Measurements from ENCODE around the gene THSD4. TPM values are rescaled to one million over a fixed set of nuclear protein-coding genes. Genes with fewer than 3 reads are reported as not detected.

Gene THSD4
- total RNA-seq, 1 donor from 2014 or later, result 2.5 TPM

DNA sequence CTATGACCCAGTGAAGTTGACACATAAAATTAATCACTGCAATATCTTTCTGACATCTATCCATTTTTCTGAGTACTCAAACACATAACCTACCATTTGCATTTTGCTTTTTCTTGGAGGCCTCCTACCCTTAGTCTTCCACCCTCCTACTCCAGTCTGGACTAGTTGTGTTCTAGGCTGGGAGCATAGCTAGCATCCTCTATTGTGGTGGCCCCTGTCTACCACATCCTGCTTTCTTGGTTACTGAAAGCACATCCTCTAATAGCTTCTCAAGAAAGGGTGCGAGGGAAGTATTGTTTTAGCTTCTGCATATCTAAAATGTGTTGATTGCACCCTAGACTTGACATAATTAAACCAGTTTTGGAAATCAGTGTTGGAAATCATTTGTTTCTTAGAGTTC lies 176.5 kb downstream of the THSD4 start:
- Mint-ChIP-seq H3K4me1 (ENCODE audit: low read depth, unreplicated experiment) (peaks cover 18% of the 10 kb centered on the region), H3K36me3 (ENCODE audit: low read depth, unreplicated experiment) (no peaks in the 10 kb centered on the region), H3K27ac (ENCODE audit: unreplicated experiment) (no peak overlapping the region), H3K9me3 (ENCODE audit: unreplicated experiment) (no peaks in the 10 kb centered on the region), H3K4me3 (ENCODE audit: unreplicated experiment) (no peak overlapping the region), H3K27me3 (ENCODE audit: low read depth, unreplicated experiment) (no peaks in the 10 kb centered on the region)
- no peak for TF ChIP-seq EZH2 (IDR thresholded peaks at IDR 0.05; ENCODE audit: insufficient read depth, low read length)
- Histone ChIP-seq H3K4me3 (ENCODE audit: insufficient read depth, low read depth, low read length) (no peak overlapping the region), H2AFZ (ENCODE audit: low read depth, low read length) (no peak overlapping the region), H4K20me1 (ENCODE audit: insufficient read depth, low read length) (no peaks in the 10 kb centered on the region), H3K9me3 (ENCODE audit: insufficient read depth, low read depth, low read length) (no peaks in the 10 kb centered on the region), H3K4me1 (ENCODE audit: insufficient read depth, low read length) (peaks cover 40% of the 10 kb centered on the region), H3K4me2 (ENCODE audit: low read length) (no peak overlapping the region), H3K9ac (ENCODE audit: low read length) (no peak overlapping the region), H3K27ac (ENCODE audit: low read depth, low read length) (no peak overlapping the region), H3K79me2 (ENCODE audit: insufficient read depth, low read length) (no peaks in the 10 kb centered on the region), H3K27me3 (ENCODE audit: insufficient read depth, low read length) (no peaks in the 10 kb centered on the region), H3K36me3 (ENCODE audit: insufficient read depth, low read length) (no peaks in the 10 kb centered on the region)
- DNase-seq (ENCODE audit: low read depth), result no peak
- FAIRE-seq, result no peak

- DNase-seq (ENCODE audit: low read depth), result no peak
- TF ChIP-seq EZH2 (IDR thresholded peaks at IDR 0.05; ENCODE audit: insufficient read depth, low read length) (no peak), CTCF (IDR thresholded peaks at IDR 0.05; ENCODE audit: insufficient read depth, low read depth, low read length) (no peak)
- Histone ChIP-seq H3K9me3 (ENCODE audit: insufficient read depth, low read depth, low read length) (no peaks in the 10 kb centered on the region), H2AFZ (ENCODE audit: low read depth, low read length) (no peak overlapping the region), H3K4me2 (ENCODE audit: low read length) (peak overlapping the region; percentile 80), H3K4me1 (ENCODE audit: insufficient read depth, low read length) (peaks cover 34% of the 10 kb centered on the region), H3K79me2 (ENCODE audit: insufficient read depth, low read length) (no peaks in the 10 kb centered on the region), H4K20me1 (ENCODE audit: insufficient read depth, low read length) (no peaks in the 10 kb centered on the region), H3K9ac (ENCODE audit: low read length) (peak overlapping the region; percentile 88), H3K27ac (ENCODE audit: low read depth, low read length) (peak overlapping the region; percentile 99), H3K27me3 (ENCODE audit: insufficient read depth, low read length) (no peaks in the 10 kb centered on the region), H3K36me3 (ENCODE audit: insufficient read depth, low read length) (no peaks in the 10 kb centered on the region), H3K4me3 (ENCODE audit: insufficient read depth, low read depth, low read length) (no peak overlapping the region)
- Mint-ChIP-seq H3K36me3 (ENCODE audit: low read depth, unreplicated experiment) (no peaks in the 10 kb centered on the region), H3K9me3 (ENCODE audit: unreplicated experiment) (no peaks in the 10 kb centered on the region), H3K4me3 (ENCODE audit: unreplicated experiment) (no peak overlapping the region), H3K27ac (ENCODE audit: unreplicated experiment) (peak overlapping the region; percentile 60), H3K27me3 (ENCODE audit: low read depth, unreplicated experiment) (no peaks in the 10 kb centered on the region), H3K4me1 (ENCODE audit: low read depth, unreplicated experiment) (peaks cover 18% of the 10 kb centered on the region)
- no peak for FAIRE-seq
Measured at GRCh38 chr15:71293723-71294122, 178.5 kb downstream of the THSD4 start.

DNA sequence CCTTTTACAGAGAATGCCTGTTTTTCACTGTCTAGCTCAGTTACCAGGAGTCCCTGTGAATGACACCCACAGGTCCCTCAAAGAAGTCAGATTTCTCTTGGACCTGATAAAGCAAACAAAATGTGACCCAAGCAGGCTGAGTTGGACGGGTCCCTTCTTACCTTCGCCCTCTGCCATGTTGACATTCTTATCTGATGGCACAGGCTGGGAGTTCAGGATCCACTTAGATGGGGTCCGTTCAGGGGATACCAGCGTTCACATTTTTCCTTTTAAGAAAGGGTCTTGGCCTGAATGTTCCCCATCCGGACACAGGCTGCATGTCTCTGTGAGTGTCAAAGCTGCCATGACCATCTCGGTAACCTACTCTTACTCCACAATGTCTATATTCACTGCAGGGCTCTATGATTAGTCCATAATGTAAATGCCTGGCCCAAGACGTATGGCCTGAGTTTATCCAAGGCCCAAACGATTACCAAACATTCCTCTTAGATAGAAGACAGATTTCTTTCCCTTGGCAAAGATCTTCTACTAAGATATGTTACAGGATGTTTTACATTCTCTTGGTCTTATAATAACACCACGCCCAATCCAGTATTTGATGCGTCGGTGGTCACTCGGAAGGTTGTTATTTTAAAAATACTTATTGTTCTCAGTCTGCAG lies 179.1 kb downstream of the THSD4 start:
- TF ChIP-seq EZH2 (IDR thresholded peaks at IDR 0.05; ENCODE audit: insufficient read depth, low read length), result no peak
- TF ChIP-seq CTCF (IDR thresholded peaks at IDR 0.05; ENCODE audit: insufficient read depth, low read depth, low read length), result no peak
- H3K9me3 Mint-ChIP-seq (ENCODE audit: unreplicated experiment), result no peaks in the 10 kb centered on the region
- Histone ChIP-seq H3K9ac (ENCODE audit: low read length) (peak overlapping the region; percentile 88), H3K27me3 (ENCODE audit: insufficient read depth, low read length) (no peaks in the 10 kb centered on the region), H4K20me1 (ENCODE audit: insufficient read depth, low read length) (no peaks in the 10 kb centered on the region), H2AFZ (ENCODE audit: low read depth, low read length) (no peak overlapping the region), H3K79me2 (ENCODE audit: insufficient read depth, low read length) (no peaks in the 10 kb centered on the region), H3K27ac (ENCODE audit: low read depth, low read length) (peak overlapping the region; percentile 99), H3K4me3 (ENCODE audit: insufficient read depth, low read depth, low read length) (no peak overlapping the region), H3K4me1 (ENCODE audit: insufficient read depth, low read length) (peaks cover 32% of the 10 kb centered on the region), H3K9me3 (ENCODE audit: insufficient read depth, low read depth, low read length) (no peaks in the 10 kb centered on the region), H3K4me2 (ENCODE audit: low read length) (peak overlapping the region; percentile 80), H3K36me3 (ENCODE audit: insufficient read depth, low read length) (no peaks in the 10 kb centered on the region)
- peak overlapping the region; percentile 97 for H3K27ac Mint-ChIP-seq (ENCODE audit: unreplicated experiment)
- no peaks in the 10 kb centered on the region for H3K27me3 Mint-ChIP-seq (ENCODE audit: low read depth, unreplicated experiment)
- FAIRE-seq, result peak; percentile 94
- H3K4me3 Mint-ChIP-seq (ENCODE audit: unreplicated experiment), result no peak overlapping the region
- no peaks in the 10 kb centered on the region for H3K36me3 Mint-ChIP-seq (ENCODE audit: low read depth, unreplicated experiment)
- DNase-seq (ENCODE audit: low read depth), result peak; percentile 97
- peaks cover 20% of the 10 kb centered on the region for H3K4me1 Mint-ChIP-seq (ENCODE audit: low read depth, unreplicated experiment)
